Measurements from ENCODE around the gene ACADM.
"Not testable (repeated sequence)": the region's sequence is repeated elsewhere in the genome, so short reads cannot be mapped to it uniquely, and the experiment has no call there.

Gene ACADM

GRCh38 chr1:75795703-75796193 is 71.2 kb downstream of the ACADM start:
- H3K27me3 Mint-ChIP-seq: no peaks in the 10 kb centered on the region
- H3K36me3 Mint-ChIP-seq (ENCODE audit: low read depth): peaks cover 75% of the 10 kb centered on the region
- peak overlapping the region; percentile 75 for H3K27ac Mint-ChIP-seq
- H3K4me3 Mint-ChIP-seq: peak overlapping the region; percentile 9
- no peaks in the 10 kb centered on the region for H3K9me3 Mint-ChIP-seq
- peaks cover 37% of the 10 kb centered on the region for H3K4me1 Mint-ChIP-seq (ENCODE audit: low read depth)

- H3K4me3 Mint-ChIP-seq: peak within 1 kb of the TSS; percentile 58
- H3K27me3 Mint-ChIP-seq: no peaks in the 10 kb centered on the region
- H3K9me3 Mint-ChIP-seq: no peaks in the 10 kb centered on the region
- H3K4me1 Mint-ChIP-seq (ENCODE audit: low read depth): peaks cover 29% of the 10 kb centered on the region
- peaks cover 66% of the 10 kb centered on the region for H3K36me3 Mint-ChIP-seq (ENCODE audit: low read depth)
- peak within 1 kb of the TSS; percentile 75 for H3K27ac Mint-ChIP-seq
These were observed 72.1 kb downstream of the ACADM start, which contains the start of gene MSH4 for GRCh38 chr1:75796376-75797272. Gene MSH4, plus strand, starts transcription at chr1:75796882. Its CDS starts 104 bp downstream, at chr1:75796986.

- Mint-ChIP-seq H3K27me3 (no peaks in the 10 kb centered on the region), H3K4me3 (peak overlapping the region; percentile 58), H3K27ac (no peak overlapping the region), H3K36me3 (ENCODE audit: low read depth) (peaks cover 60% of the 10 kb centered on the region), H3K9me3 (no peaks in the 10 kb centered on the region), H3K4me1 (ENCODE audit: low read depth) (peaks cover 23% of the 10 kb centered on the region)
These were observed 72.7 kb downstream of the ACADM start for GRCh38 chr1:75797273-75797588.

GRCh38 chr1:75797606-75798216 is 73.2 kb downstream of the ACADM start:
- Mint-ChIP-seq H3K9me3 (no peaks in the 10 kb centered on the region), H3K27me3 (no peaks in the 10 kb centered on the region), H3K36me3 (ENCODE audit: low read depth) (peaks cover 55% of the 10 kb centered on the region), H3K4me1 (ENCODE audit: low read depth) (peaks cover 18% of the 10 kb centered on the region), H3K4me3 (no peak overlapping the region), H3K27ac (no peak overlapping the region)

- peaks cover 20% of the 10 kb centered on the region for H3K36me3 Mint-ChIP-seq (ENCODE audit: low read depth)
- not testable (repeated sequence) for H3K4me3 Mint-ChIP-seq; H3K27me3 Mint-ChIP-seq; H3K27ac Mint-ChIP-seq; H3K9me3 Mint-ChIP-seq; H3K4me1 Mint-ChIP-seq (ENCODE audit: low read depth)
These were observed 77.0 kb downstream of the ACADM start for GRCh38 chr1:75801480-75801879.

GRCh38 chr1:75808921-75809320 is 84.4 kb downstream of the ACADM start:
- Mint-ChIP-seq H3K36me3 (ENCODE audit: low read depth) (no peaks in the 10 kb centered on the region), H3K27ac (no peak overlapping the region), H3K27me3 (no peaks in the 10 kb centered on the region), H3K4me3 (no peak overlapping the region), H3K9me3 (no peaks in the 10 kb centered on the region), H3K4me1 (ENCODE audit: low read depth) (no peaks in the 10 kb centered on the region)

- H3K36me3 Mint-ChIP-seq (ENCODE audit: low read depth); H3K4me3 Mint-ChIP-seq; H3K27ac Mint-ChIP-seq; H3K4me1 Mint-ChIP-seq (ENCODE audit: low read depth); H3K27me3 Mint-ChIP-seq; H3K9me3 Mint-ChIP-seq: not testable (repeated sequence)
These were observed 85.6 kb downstream of the ACADM start for GRCh38 chr1:75810113-75810512.

- Mint-ChIP-seq H3K27ac (no peak overlapping the region), H3K36me3 (ENCODE audit: low read depth) (no peaks in the 10 kb centered on the region), H3K27me3 (no peaks in the 10 kb centered on the region), H3K4me1 (ENCODE audit: low read depth) (no peaks in the 10 kb centered on the region), H3K9me3 (no peaks in the 10 kb centered on the region), H3K4me3 (no peak overlapping the region)
These were observed 86.9 kb downstream of the ACADM start for GRCh38 chr1:75811211-75811981.

- H3K27ac Mint-ChIP-seq: no peak overlapping the region
- no peaks in the 10 kb centered on the region for H3K4me1 Mint-ChIP-seq (ENCODE audit: low read depth)
- H3K4me3 Mint-ChIP-seq: no peak overlapping the region
- no peaks in the 10 kb centered on the region for H3K36me3 Mint-ChIP-seq (ENCODE audit: low read depth)
- no peaks in the 10 kb centered on the region for H3K27me3 Mint-ChIP-seq
- H3K9me3 Mint-ChIP-seq: no peaks in the 10 kb centered on the region
These were observed 87.6 kb downstream of the ACADM start for GRCh38 chr1:75812065-75812464.

Measured in stimulated activated naive CD8-positive, alpha-beta T cell treated with anti-CD3 and anti-CD28 coated beads, Interleukin-15, Interleukin-2, amounts not matched to agents 100 ng/mL and 50 ng/mL, for 24 hours (primary cell).